HepG2 (cell line): Measurements from ENCODE around the gene NUDT3. TPM values are rescaled to one million over a fixed set of nuclear protein-coding genes. Genes with fewer than 3 reads are reported as not detected.

Experiments
- ATAC-seq: fragments of 200-7000 bp; cut with Tn5 transposase; 3 replicates; pipeline ENCODE4 v1.9.1; 2020; ENCODE audit warnings: mild to moderate bottlenecking, moderate library complexity
- BruUV-seq: library from RNA; stranded (reverse); fragments of 400-500 nt; replicated peaks from 2 replicates; lab custom pipeline; 2021; lab: Mats Ljungman, UMichigan
- CTCF ChIA-PET: fragments of 300-600 bp; formaldehyde crosslinking; extraction: SDS; loops from one replicate; lab custom pipeline; 2021; ENCODE audit warnings: low total read pairs, inconsistent platforms, low intra/inter-chr PET ratio; lab: Yijun Ruan, JAX
- POLR2A ChIA-PET: fragments of 350-600 bp; sonication (Branson Sonifier 250); formaldehyde crosslinking; loops from one replicate; lab custom pipeline; 2020; ENCODE audit warnings: antibody characterized with exemption, inconsistent platforms; lab: Yijun Ruan, JAX
- DNase-seq: peaks from one replicate; pipeline ENCODE4 v3.0.0-alpha.2; 2015; ENCODE audit warnings: low spot score
- FAIRE-seq: peaks from 3 replicates; lab custom pipeline; 2011; peaks lifted over from hg19 to GRCh38; lab: Jason Lieb, UNC
- H2AFZ ChIP-seq: one replicate; pipeline ENCODE4 v1.6.1; 2011; ENCODE audit warnings: low read length, inconsistent platforms
- H3K27ac ChIP-seq: fragments of 300-600 bp; 3 replicates; pipeline ENCODE4 v1.8.0; 2011; ENCODE audit warnings: mixed run types, mild to moderate bottlenecking, mixed read lengths, low read length, inconsistent platforms; ENCODE audit not compliant: insufficient read depth; ENCODE audit errors: extremely low read length
- H3K27me3 ChIP-seq, 2 experiments: fragments of 200-600 bp in 1 of 2; 2 replicates in 1 of 2; 3 replicates in 1 of 2; pipeline versions ENCODE4 v1.6.0 to v1.8.0; 2011; ENCODE audit warnings: low read length in 2 of 2, mild to moderate bottlenecking in 2 of 2, moderate library complexity in 2 of 2, inconsistent platforms in 1 of 2; ENCODE audit not compliant: insufficient read depth in 2 of 2, control insufficient read depth in 1 of 2
- H3K36me3 ChIP-seq, 2 experiments: fragments of 200-600 bp in 1 of 2; replicated peaks in 1 of 2; 2 replicates in 1 of 2; 3 replicates in 1 of 2; pipeline versions ENCODE4 v1.5.1 to v1.8.0; 2011; ENCODE audit warnings: low read length in 2 of 2, inconsistent platforms in 1 of 2; ENCODE audit not compliant: insufficient read depth in 2 of 2, control insufficient read depth in 1 of 2
- H3K4me1 ChIP-seq: 2 replicates; pipeline ENCODE4 v1.5.1; 2012; ENCODE audit warnings: low read length, inconsistent platforms; ENCODE audit not compliant: insufficient read depth
- H3K4me2 ChIP-seq: 2 replicates; pipeline ENCODE4 v1.6.0; 2011; ENCODE audit warnings: low read depth, low read length, inconsistent platforms
- H3K4me3 ChIP-seq, 3 experiments: fragments of 200-600 bp in 1 of 3; sonication (generic), shearing (Covaris generic) in 1 of 3; replicated peaks in 1 of 3; 2 replicates each; pipeline ENCODE4 v1.5.1; 2011 to 2016; ENCODE audit warnings: low read length in 3 of 3, inconsistent platforms in 2 of 3, low read depth in 2 of 3, mild to moderate bottlenecking in 2 of 3, control low read depth in 1 of 3, mixed read lengths in 1 of 3; ENCODE audit not compliant: insufficient read depth in 1 of 3
- H3K79me2 ChIP-seq: one replicate; pipeline ENCODE4 v1.6.1; 2011; ENCODE audit warnings: low read length, inconsistent platforms; ENCODE audit not compliant: insufficient read depth
- H3K9ac ChIP-seq: 2 replicates; pipeline ENCODE4 v1.6.0; 2011; ENCODE audit warnings: mild to moderate bottlenecking, low read depth, low read length, inconsistent platforms; ENCODE audit not compliant: insufficient read depth
- H3K9me3 ChIP-seq: 2 replicates; pipeline ENCODE4 v1.5.1; 2012; ENCODE audit warnings: mild to moderate bottlenecking, low read length
- H4K20me1 ChIP-seq: 2 replicates; pipeline ENCODE4 v1.6.0; 2011; ENCODE audit warnings: inconsistent platforms, mild to moderate bottlenecking, low read length, moderate library complexity; ENCODE audit not compliant: insufficient read depth
- EEA1 ChIP-seq: sonication (generic); formaldehyde crosslinking; IDR thresholded peaks from 2 replicates; pipeline ENCODE4 v1.5.1; 2020; ENCODE audit warnings: mild to moderate bottlenecking, missing genetic modification reagents, borderline replicate concordance
- GABPA ChIP-seq, 2 experiments: IDR thresholded peaks; 2 replicates each; pipeline ENCODE4 v1.6.1; 2011 to 2016; ENCODE audit warnings: low read depth in 2 of 2, low read length in 1 of 2, missing biosample characterization in 1 of 2, missing genetic modification characterization in 1 of 2
- HDAC1 ChIP-seq: sonication (generic); formaldehyde crosslinking; IDR thresholded peaks from 2 replicates; pipeline ENCODE4 v1.5.1; 2020; ENCODE audit warnings: mild to moderate bottlenecking, missing genetic modification reagents
- MIER3 ChIP-seq: IDR thresholded peaks from 2 replicates; pipeline ENCODE4 v1.6.1; 2016; ENCODE audit warnings: missing compliant biosample characterization, borderline replicate concordance
- POLR2G ChIP-seq: fragments of 200-400 bp; formaldehyde crosslinking; IDR thresholded peaks from 2 replicates; pipeline ENCODE4 v1.6.1; 2018; ENCODE audit warnings: mild to moderate bottlenecking, low read depth, low read length, moderate library complexity
- RAD51 ChIP-seq: fragments of 450-650 bp; IDR thresholded peaks from 2 replicates; pipeline ENCODE4 v1.6.1; 2016; ENCODE audit warnings: borderline replicate concordance
- RARA ChIP-seq: IDR thresholded peaks from 2 replicates; pipeline ENCODE4 v1.6.1; 2016; ENCODE audit warnings: missing genetic modification reagents, missing compliant biosample characterization
- ZNF296 ChIP-seq: sonication (generic); formaldehyde crosslinking; conservative IDR thresholded peaks from 2 replicates; pipeline ENCODE4 v1.5.0; 2020; ENCODE audit warnings: mild to moderate bottlenecking, missing genetic modification reagents
- ZNF362 ChIP-seq: sonication (generic); formaldehyde crosslinking; IDR thresholded peaks from 2 replicates; pipeline ENCODE4 v1.4.0; 2020; ENCODE audit warnings: missing genetic modification reagents, mild to moderate bottlenecking, borderline replicate concordance
- WGBS: methylation state at CpG from one replicate; pipeline ENCODE4 v1.1.6; 2017; ENCODE audit warnings: low lambda C conversion rate; 5-methylcytosine and 5-hydroxymethylcytosine counted together
- in situ Hi-C: cut with HindIII; loops from 2 replicates; pipeline ENCODE4 v1.10.0; 2017; ENCODE audit warnings: low pct_unique_long_range_greater_than_20kb; ENCODE audit not compliant: extremely low pct_ligation_motif_present
- intact Hi-C: fragments of 100-400 bp; cut with micrococcal nuclease; formaldehyde crosslinking; loops from one replicate; pipeline ENCODE4 v1.10.0; 2022; ENCODE audit not compliant: unreplicated experiment
- polyA plus RNA-seq, 8 experiments: library from polyadenylated mRNA; depleted of rRNA in 3 of 8; stranded (reverse) in 7 of 8; unstranded in 1 of 8; fragments of >200 nt; fragmentation: Illumina TruSeq in 4 of 8; extraction: Trizol in 4 of 8; gene quantifications; 2 replicates each; pipeline versions ENCODE4 v1.2.1 to v1.2.3, GENCODE V29; 2011 to 2016; ENCODE audit warnings: low read depth in 4 of 8, missing spikeins in 1 of 8, mixed read lengths in 1 of 8; ENCODE audit not compliant: insufficient read depth in 1 of 8
- total RNA-seq, 5 experiments: library from RNA; depleted of rRNA; stranded (reverse); fragments of >200 nt; fragmentation: Illumina TruSeq; extraction: Trizol; gene quantifications; 2 replicates each; pipeline ENCODE4 v1.2.3, GENCODE V29; 2016; ENCODE audit warnings: low read depth in 1 of 5

The NUDT3 gene
- total and polyA plus RNA-seq, 2 of the 13 experiments (the other 11 are each of a cell fraction or from before 2014, with no cell fraction given): 20.2 to 20.6 TPM

GRCh38 chr6:34342247-34342646, 50.2 kb downstream of the NUDT3 start:
- ChIA-PET CTCF (no interaction called here), POLR2A (no interaction called here)
- no peak for ATAC-seq
- H3K4me3 ChIP-seq: no peak overlapping the region
- no peak overlapping the region for H3K4me2 ChIP-seq
- no TSS peak for BruUV-seq
- H3K79me2 ChIP-seq: peaks cover 36% of the 10 kb centered on the region
- in situ Hi-C loops: no loop called here
- no peak for FAIRE-seq
- no peaks in the 10 kb centered on the region for H3K9me3 ChIP-seq
- H3K4me1 ChIP-seq: no peaks in the 10 kb centered on the region; the same call in 1 of the 2 replicates
- no peak for TF ChIP-seq POLR2G
- no peak overlapping the region for H3K9ac ChIP-seq
- intact Hi-C loops: no loop called here
- DNase-seq: no peak
- H3K27me3 ChIP-seq: no peaks in the 10 kb centered on the region
- H3K27ac ChIP-seq: no peak overlapping the region
- H4K20me1 ChIP-seq: peaks cover 7% of the 10 kb centered on the region
- peaks cover 1 to 23% of the 10 kb centered on the region in 2 experiments; a peak in 3 of 5 replicates for H3K36me3 ChIP-seq
- no peak overlapping the region for H2AFZ ChIP-seq

- H3K27me3 ChIP-seq: no peaks in the 10 kb centered on the region
- CTCF ChIA-PET: no interaction called here
- no peak overlapping the region for H3K4me3 ChIP-seq
- H3K36me3 ChIP-seq: peaks cover 1 to 23% of the 10 kb centered on the region in 2 experiments; a peak in 3 of 5 replicates
- H2AFZ ChIP-seq: no peak overlapping the region
- ATAC-seq: no peak
- no peaks in the 10 kb centered on the region; the same call in 1 of the 2 replicates for H3K4me1 ChIP-seq
- H3K27ac ChIP-seq: no peak overlapping the region
- no peak overlapping the region for H3K4me2 ChIP-seq
- TF ChIP-seq RAD51: no peak
- TF ChIP-seq ZNF296 (CRISPR knock-in tag): no peak
- no peak for TF ChIP-seq EEA1 (CRISPR knock-in tag)
- no peak for TF ChIP-seq ZNF362 (CRISPR knock-in tag)
- no peak for TF ChIP-seq HDAC1 (CRISPR knock-in tag)
- no peak for TF ChIP-seq RARA (CRISPR knock-in tag)
- no peak for TF ChIP-seq GABPA (IDR thresholded peaks at IDR 0.05; ENCODE audit: low read depth, low read length)
- no peak for TF ChIP-seq GABPA (CRISPR knock-in tag; IDR thresholded peaks at IDR 0.05; ENCODE audit: low read depth)
- TF ChIP-seq MIER3 (CRISPR knock-in tag): no peak
- no peaks in the 10 kb centered on the region for H4K20me1 ChIP-seq
- 98% methylated on average over 8 of the region's 8 CpGs for WGBS
- no peak for DNase-seq
- in situ Hi-C loops: no loop called here
- no peak overlapping the region for H3K9ac ChIP-seq
- intact Hi-C loops: no loop called here
- no peaks in the 10 kb centered on the region for H3K9me3 ChIP-seq
- BruUV-seq: no TSS peak
- H3K79me2 ChIP-seq: peaks cover 35% of the 10 kb centered on the region
- no peak for FAIRE-seq
- POLR2A ChIA-PET: no interaction called here
These were observed 50.9 kb downstream of the NUDT3 start for GRCh38 chr6:34341481-34341971.
